NCI-H774 (cell line): Measurements from ENCODE around the gene LCE2C.

Source experiments
- DNase-seq: peaks from one replicate; lab custom pipeline; 2025; lab: John Stamatoyannopoulos, UW

The LCE2C gene

DNA sequence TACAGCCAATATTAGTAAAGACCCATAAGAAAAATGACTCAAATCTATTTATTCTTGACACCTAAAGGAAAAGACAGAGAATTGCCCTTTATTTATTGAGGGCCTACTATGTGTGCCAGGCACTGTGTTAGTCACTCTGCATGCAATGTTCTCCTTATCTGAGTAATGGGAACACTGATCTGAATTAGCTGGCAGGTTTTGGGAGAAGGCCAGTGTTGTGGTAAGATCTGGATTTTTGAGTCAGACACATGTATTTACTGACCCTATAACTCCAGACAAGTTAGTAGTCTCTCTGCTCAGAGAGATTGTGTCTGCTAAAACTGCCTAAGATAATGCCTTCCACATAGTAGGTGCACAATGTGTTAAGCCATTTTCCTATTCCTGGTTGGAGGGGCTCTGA, 50.2 kb downstream of the LCE2C start:
- no peak for DNase-seq
